ENCODE measurements around the gene MPZL1. TPM values are rescaled to one million over a fixed set of nuclear protein-coding genes. Genes with fewer than 3 reads are reported as not detected.

MPZL1 gene
- total RNA-seq, 1 experiment from 2014 or later, result 52.9 TPM

DNA sequence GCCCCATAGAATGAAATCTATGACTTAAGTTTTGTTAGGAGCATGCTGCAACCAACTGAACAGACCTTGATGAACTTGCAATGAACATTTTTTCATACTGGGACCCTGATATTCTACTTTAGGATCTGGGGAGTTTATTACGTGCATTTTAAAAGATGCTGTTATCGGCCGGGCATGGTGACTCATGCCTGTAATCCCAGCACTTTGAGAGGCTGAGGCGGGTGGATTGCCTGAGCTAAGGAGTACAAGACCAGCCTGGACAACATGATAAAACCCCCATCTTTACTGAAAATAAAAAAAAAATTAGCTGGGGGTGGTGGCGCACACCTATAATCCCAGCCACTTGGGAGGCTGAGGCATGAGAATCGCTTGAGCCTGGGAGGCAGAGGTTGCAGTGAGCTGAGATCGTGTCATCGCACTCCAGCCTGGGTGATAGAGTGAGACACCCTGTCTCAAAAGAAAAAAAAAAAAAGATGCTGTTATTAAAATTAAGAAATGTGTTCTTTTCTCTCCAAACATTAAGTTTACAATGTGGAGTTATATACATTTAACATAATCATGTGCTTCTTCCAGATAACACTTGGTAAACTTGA lies 7.1 kb downstream of the MPZL1 start:
- H2AFZ ChIP-seq (ENCODE audit: low read depth, low read length, poor library complexity, severe bottlenecking), result no peak overlapping the region
- H3K27me3 ChIP-seq (ENCODE audit: insufficient read depth, low read length), result no peaks in the 10 kb centered on the region
- ChIA-PET RAD21 (ENCODE audit: low non-redundant PET in 1 of 2, low total read pairs in 2 of 2, uncharacterized antibody in 2 of 2, unreplicated experiment in 2 of 2) (no interaction called here), CTCF (no interaction called here), POLR2A (no interaction called here)
- TF ChIP-seq SRF (IDR thresholded peaks at IDR 0.05; ENCODE audit: low read depth), result no peak
- no peak for TF ChIP-seq TCF7L2 (IDR thresholded peaks at IDR 0.05; ENCODE audit: borderline replicate concordance, extremely low read depth, insufficient read depth, insufficient read length)
- no TSS peak for BruUV-seq (replicated peaks)
- H3K9me2 ChIP-seq (ENCODE audit: insufficient read depth), result no peaks in the 10 kb centered on the region
- H3K9ac ChIP-seq (ENCODE audit: low read length), result no peak overlapping the region
- no peak overlapping the region for H3K4me2 ChIP-seq (ENCODE audit: low read length)
- ATAC-seq, result no peak
- no peak overlapping the region for H3K27ac ChIP-seq (ENCODE audit: low read depth, low read length)
- peaks cover 0 to 7% of the 10 kb centered on the region in 2 experiments; a peak in 2 of 4 replicates for H3K36me3 ChIP-seq (ENCODE audit: control insufficient read depth in 1 of 2, insufficient read depth in 2 of 2, low read length in 2 of 2)
- H4K20me1 ChIP-seq (ENCODE audit: insufficient read depth), result no peaks in the 10 kb centered on the region
- peaks cover 0 to 1% of the 10 kb centered on the region in 2 experiments; a peak in 1 of 4 replicates for H3K4me1 ChIP-seq (ENCODE audit: control insufficient read depth in 1 of 2, insufficient read depth in 2 of 2, low read length in 2 of 2)
- H3K9me3 ChIP-seq (ENCODE audit: control insufficient read depth in 1 of 2, insufficient read depth in 1 of 2, low read depth in 1 of 2, low read length in 2 of 2), result no peaks in the 10 kb centered on the region
- intact Hi-C loops (cut with micrococcal nuclease), result loop anchor here (5.0 kb wide), 1 partner anchor 263 kb away; no protein-coding TSS in a partner anchor
- H3K4me3 ChIP-seq (replicated peaks in 1 of 2; ENCODE audit: low read depth in 1 of 2, low read length in 2 of 2), result no peak overlapping the region
- H3K79me2 ChIP-seq (ENCODE audit: insufficient read depth, low read length), result peaks cover 82% of the 10 kb centered on the region
- DNase-seq (ENCODE audit: low read depth, low spot score), result no peak

DNA sequence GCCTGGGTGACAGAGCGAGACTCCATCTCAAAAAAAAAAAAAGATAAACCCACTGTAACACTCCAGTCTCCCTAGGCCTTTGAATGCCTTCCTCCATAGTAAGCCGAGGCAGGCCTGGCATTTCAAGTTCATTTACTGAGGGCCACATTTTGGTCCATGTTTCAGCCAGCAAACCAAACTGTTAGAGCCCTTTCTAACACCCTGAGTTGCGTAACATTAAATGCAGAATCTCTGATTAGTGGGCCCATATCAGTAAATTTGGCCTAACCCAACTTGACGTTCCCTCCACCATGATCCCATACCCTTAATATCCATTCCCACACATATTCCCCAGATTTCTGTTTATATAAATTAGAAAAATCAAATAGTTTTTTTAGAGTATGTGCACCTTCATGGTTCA lies 12.4 kb downstream of the MPZL1 start:
- ATAC-seq, result no peak
- CTCF ChIA-PET, result no interaction called here
- Histone ChIP-seq H3K9ac (ENCODE audit: low read length) (no peak overlapping the region), H3K27ac (ENCODE audit: low read depth, low read length) (no peak overlapping the region), H3K9me2 (ENCODE audit: insufficient read depth) (no peaks in the 10 kb centered on the region), H2AFZ (ENCODE audit: low read depth, low read length, poor library complexity, severe bottlenecking) (no peak overlapping the region), H3K9me3 (ENCODE audit: control insufficient read depth in 1 of 2, insufficient read depth in 1 of 2, low read depth in 1 of 2, low read length in 2 of 2) (no peaks in the 10 kb centered on the region), H4K20me1 (ENCODE audit: insufficient read depth) (no peaks in the 10 kb centered on the region), H3K27me3 (ENCODE audit: insufficient read depth, low read length) (no peaks in the 10 kb centered on the region), H3K36me3 (ENCODE audit: control insufficient read depth in 1 of 2, insufficient read depth in 2 of 2, low read length in 2 of 2) (peaks cover 0 to 7% of the 10 kb centered on the region in 2 experiments; a peak in 2 of 4 replicates), H3K79me2 (ENCODE audit: insufficient read depth, low read length) (peaks cover 80% of the 10 kb centered on the region), H3K4me2 (ENCODE audit: low read length) (no peak overlapping the region), H3K4me3 (replicated peaks in 1 of 2; ENCODE audit: low read depth in 1 of 2, low read length in 2 of 2) (no peak overlapping the region), H3K4me1 (ENCODE audit: control insufficient read depth in 1 of 2, insufficient read depth in 2 of 2, low read length in 2 of 2) (no peaks in the 10 kb centered on the region)
- DNase-seq (ENCODE audit: low read depth, low spot score), result no peak
- no TSS peak for BruUV-seq (replicated peaks)
- RAD21 ChIA-PET (ENCODE audit: low non-redundant PET in 1 of 2, low total read pairs in 2 of 2, uncharacterized antibody in 2 of 2, unreplicated experiment in 2 of 2), result no interaction called here
- intact Hi-C loops (cut with micrococcal nuclease), result loop anchor here (2.0 kb wide), 1 partner anchor 21 kb away; no protein-coding TSS in a partner anchor
- POLR2A ChIA-PET, result no interaction called here
- no peak for TF ChIP-seq CBX3 (IDR thresholded peaks at IDR 0.05; ENCODE audit: low read depth)
- no peak for TF ChIP-seq ELF1 (IDR thresholded peaks at IDR 0.05; ENCODE audit: borderline replicate concordance, low read depth)
- TF ChIP-seq SIN3A (IDR thresholded peaks at IDR 0.05; ENCODE audit: low read depth), result no peak
- TF ChIP-seq EZH2 (IDR thresholded peaks at IDR 0.05), result no peak
- no peak for TF ChIP-seq SRF (IDR thresholded peaks at IDR 0.05; ENCODE audit: low read depth)
- no peak for TF ChIP-seq EZH2phosphoT487 (IDR thresholded peaks at IDR 0.05; ENCODE audit: borderline replicate concordance)
- no peak for TF ChIP-seq TCF7L2 (IDR thresholded peaks at IDR 0.05; ENCODE audit: borderline replicate concordance, extremely low read depth, insufficient read depth, insufficient read length)
- TF ChIP-seq SP1 (IDR thresholded peaks at IDR 0.05; ENCODE audit: low read depth), result no peak
- TF ChIP-seq, protein P1, sequence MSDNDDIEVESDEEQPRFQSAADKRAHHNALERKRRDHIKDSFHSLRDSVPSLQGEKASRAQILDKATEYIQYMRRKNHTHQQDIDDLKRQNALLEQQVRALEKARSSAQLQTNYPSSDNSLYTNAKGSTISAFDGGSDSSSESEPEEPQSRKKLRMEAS (IDR thresholded peaks at IDR 0.05), result no peak
- TF ChIP-seq, protein P2, sequence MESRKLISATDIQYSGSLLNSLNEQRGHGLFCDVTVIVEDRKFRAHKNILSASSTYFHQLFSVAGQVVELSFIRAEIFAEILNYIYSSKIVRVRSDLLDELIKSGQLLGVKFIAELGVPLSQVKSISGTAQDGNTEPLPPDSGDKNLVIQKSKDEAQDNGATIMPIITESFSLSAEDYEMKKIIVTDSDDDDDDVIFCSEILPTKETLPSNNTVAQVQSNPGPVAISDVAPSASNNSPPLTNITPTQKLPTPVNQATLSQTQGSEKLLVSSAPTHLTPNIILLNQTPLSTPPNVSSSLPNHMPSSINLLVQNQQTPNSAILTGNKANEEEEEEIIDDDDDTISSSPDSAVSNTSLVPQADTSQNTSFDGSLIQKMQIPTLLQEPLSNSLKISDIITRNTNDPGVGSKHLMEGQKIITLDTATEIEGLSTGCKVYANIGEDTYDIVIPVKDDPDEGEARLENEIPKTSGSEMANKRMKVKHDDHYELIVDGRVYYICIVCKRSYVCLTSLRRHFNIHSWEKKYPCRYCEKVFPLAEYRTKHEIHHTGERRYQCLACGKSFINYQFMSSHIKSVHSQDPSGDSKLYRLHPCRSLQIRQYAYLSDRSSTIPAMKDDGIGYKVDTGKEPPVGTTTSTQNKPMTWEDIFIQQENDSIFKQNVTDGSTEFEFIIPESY (IDR thresholded peaks at IDR 0.05; ENCODE audit: extremely low read depth, insufficient replicate concordance, low read length), result no peak
- no peak for TF ChIP-seq POLR2AphosphoS5 (IDR thresholded peaks at IDR 0.05; ENCODE audit: low read depth, low read length)
- no peak for TF ChIP-seq YY1 (IDR thresholded peaks at IDR 0.05; ENCODE audit: extremely low read depth, insufficient replicate concordance, low read depth, low read length)
- TF ChIP-seq RAD21 (IDR thresholded peaks at IDR 0.05; ENCODE audit: low read depth), result no peak
- TF ChIP-seq, protein P3, sequence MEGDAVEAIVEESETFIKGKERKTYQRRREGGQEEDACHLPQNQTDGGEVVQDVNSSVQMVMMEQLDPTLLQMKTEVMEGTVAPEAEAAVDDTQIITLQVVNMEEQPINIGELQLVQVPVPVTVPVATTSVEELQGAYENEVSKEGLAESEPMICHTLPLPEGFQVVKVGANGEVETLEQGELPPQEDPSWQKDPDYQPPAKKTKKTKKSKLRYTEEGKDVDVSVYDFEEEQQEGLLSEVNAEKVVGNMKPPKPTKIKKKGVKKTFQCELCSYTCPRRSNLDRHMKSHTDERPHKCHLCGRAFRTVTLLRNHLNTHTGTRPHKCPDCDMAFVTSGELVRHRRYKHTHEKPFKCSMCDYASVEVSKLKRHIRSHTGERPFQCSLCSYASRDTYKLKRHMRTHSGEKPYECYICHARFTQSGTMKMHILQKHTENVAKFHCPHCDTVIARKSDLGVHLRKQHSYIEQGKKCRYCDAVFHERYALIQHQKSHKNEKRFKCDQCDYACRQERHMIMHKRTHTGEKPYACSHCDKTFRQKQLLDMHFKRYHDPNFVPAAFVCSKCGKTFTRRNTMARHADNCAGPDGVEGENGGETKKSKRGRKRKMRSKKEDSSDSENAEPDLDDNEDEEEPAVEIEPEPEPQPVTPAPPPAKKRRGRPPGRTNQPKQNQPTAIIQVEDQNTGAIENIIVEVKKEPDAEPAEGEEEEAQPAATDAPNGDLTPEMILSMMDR (IDR thresholded peaks at IDR 0.05 in 2 of 3, conservative IDR thresholded peaks at IDR 0.05 in 1 of 3; ENCODE audit: borderline replicate concordance in 1 of 3, insufficient read depth in 1 of 3, low read depth in 2 of 3, low read length in 2 of 3), result no peak
- TF ChIP-seq ZNF274 (IDR thresholded peaks at IDR 0.05; ENCODE audit: low read depth, low read length), result no peak
- no peak for TF ChIP-seq JUND (IDR thresholded peaks at IDR 0.05)
